Esophagus (tissue), 2 donors: ENCODE results near the gene RGL2. TPM values are rescaled to one million over a fixed set of nuclear protein-coding genes. Genes with fewer than 3 reads are reported as not detected.
A peak's percentile ranks its signal among the peaks of the same experiment; 100 is the strongest.

Source experiments
- H3K27ac ChIP-seq, 2 donors: one replicate each; pipeline ENCODE4 v1.5.1; 2013; ENCODE audit warnings: low read depth in 2 of 2, mild to moderate bottlenecking in 2 of 2, inconsistent platforms in 1 of 2, low read length in 1 of 2, moderate library complexity in 1 of 2
- H3K27me3 ChIP-seq, 2 donors: one replicate each; pipeline ENCODE4 v1.6.1; 2013; ENCODE audit warnings: low read length in 2 of 2, control low read depth in 1 of 2, mild to moderate bottlenecking in 1 of 2; ENCODE audit not compliant: insufficient read depth in 2 of 2, control insufficient read depth in 1 of 2
- H3K36me3 ChIP-seq, 2 donors: one replicate each; pipeline ENCODE4 v1.6.1; 2013; ENCODE audit warnings: low read length in 1 of 2; ENCODE audit not compliant: control insufficient read depth in 2 of 2, insufficient read depth in 2 of 2
- H3K4me1 ChIP-seq, 2 donors: one replicate each; pipeline ENCODE4 v1.6.1; 2013; ENCODE audit warnings: low read length in 1 of 2; ENCODE audit not compliant: control insufficient read depth in 2 of 2, insufficient read depth in 2 of 2
- H3K4me3 ChIP-seq, 2 donors: one replicate each; pipeline ENCODE4 v1.5.1; 2013; ENCODE audit warnings: low read length in 2 of 2, mild to moderate bottlenecking in 2 of 2, low read depth in 1 of 2, moderate library complexity in 1 of 2
- H3K9me3 ChIP-seq, 2 donors: one replicate each; pipeline ENCODE4 v1.6.1; 2013; ENCODE audit warnings: mild to moderate bottlenecking in 2 of 2, low read depth in 1 of 2, low read length in 1 of 2, moderate library complexity in 1 of 2; ENCODE audit not compliant: control insufficient read depth in 2 of 2, insufficient read depth in 1 of 2
- WGBS, 2 donors: extraction: QIAGEN DNeasy Blood & Tissue Kit; methylation state at CpG; one replicate each; pipeline ENCODE4 v1.1.7; 2013; 5-methylcytosine and 5-hydroxymethylcytosine counted together
- polyA plus RNA-seq, 2 donors: library from polyadenylated mRNA; stranded (reverse); fragments of 200-250 nt; gene quantifications; one replicate each; pipeline ENCODE4 v1.2.3, GENCODE V29; 2013
- donor health status: healthy with polysubstance abuse.
- donor health status: Bipolar disorder and iron deficiency.

Gene RGL2
- polyA plus RNA-seq, 2 donors, result 58.7 to 134 TPM

DNA sequence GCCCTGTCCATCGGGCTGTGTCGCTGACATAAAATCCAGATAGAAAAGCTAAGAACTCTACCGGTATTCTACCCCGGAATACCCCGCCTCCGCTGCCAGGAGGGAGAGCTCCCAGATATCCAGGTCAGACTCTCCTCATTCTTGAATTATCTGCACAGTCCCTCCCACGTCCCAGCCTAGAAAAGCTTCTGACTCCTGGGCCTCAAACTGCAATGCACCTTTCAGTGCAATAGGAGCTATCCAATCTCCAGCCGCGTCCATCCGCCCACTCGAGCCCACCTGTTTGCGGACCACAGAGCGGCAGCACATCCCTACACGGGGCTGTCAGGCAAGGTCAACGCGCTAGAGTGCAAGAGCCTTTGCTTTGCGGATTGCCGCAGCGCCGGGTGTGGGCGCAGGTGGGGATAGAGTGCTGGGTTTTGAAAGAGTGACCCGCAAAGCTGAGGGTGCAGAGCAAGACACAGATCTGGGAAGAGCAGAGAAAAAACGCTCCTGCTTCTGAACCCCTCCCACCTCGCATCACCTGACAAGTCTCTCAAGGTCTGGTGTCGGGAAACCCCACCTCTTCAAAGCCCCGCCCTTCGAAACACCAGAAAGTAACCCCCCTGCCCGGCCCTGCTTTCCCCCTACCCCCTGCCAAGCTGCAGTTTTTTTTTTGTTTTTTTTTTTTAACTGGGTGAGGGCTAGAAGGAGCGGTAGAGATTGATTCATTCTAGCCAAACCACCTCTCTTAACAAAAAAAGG lies 13.8 kb upstream of the RGL2 start:
- Histone ChIP-seq H3K4me3 (peak overlapping the region; percentile 83 to 88), H3K36me3 (no peaks in the 10 kb centered on the region), H3K27ac (peak overlapping the region; percentile 97 to 98), H3K27me3 (no peaks in the 10 kb centered on the region), H3K9me3 (no peaks in the 10 kb centered on the region), H3K4me1 (peaks cover 4 to 18% of the 10 kb centered on the region in 2 donors)
- 5 to 6% methylated on average over 29 of the region's 29 CpGs for WGBS, 2 donors

DNA sequence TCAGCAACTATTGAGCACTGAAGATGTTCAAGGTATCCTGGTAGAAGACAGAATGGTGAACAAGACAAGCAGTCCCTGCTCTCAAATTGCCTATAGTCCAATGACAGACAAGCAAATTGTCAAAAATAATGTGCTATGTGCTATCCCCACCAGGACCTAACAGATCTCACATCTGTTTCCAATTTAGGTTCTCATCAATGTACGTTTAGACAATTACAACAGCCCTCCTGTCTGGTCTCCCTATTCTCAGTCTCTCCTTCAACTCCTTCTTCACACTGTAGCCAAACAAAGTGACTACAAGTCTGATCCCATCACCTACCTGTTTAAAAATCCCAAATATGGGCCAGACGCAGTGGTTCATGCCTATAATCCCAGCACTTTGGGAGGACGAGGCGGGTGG lies 7.6 kb upstream of the RGL2 start:
- Histone ChIP-seq H3K4me1 (no peaks in the 10 kb centered on the region), H3K27me3 (no peaks in the 10 kb centered on the region), H3K9me3 (no peaks in the 10 kb centered on the region), H3K4me3 (no peak overlapping the region), H3K36me3 (peaks cover 7 to 15% of the 10 kb centered on the region in 2 donors), H3K27ac (no peak overlapping the region)
- WGBS, 2 donors, result 78 to 80% methylated on average over 4 of the region's 4 CpGs

DNA sequence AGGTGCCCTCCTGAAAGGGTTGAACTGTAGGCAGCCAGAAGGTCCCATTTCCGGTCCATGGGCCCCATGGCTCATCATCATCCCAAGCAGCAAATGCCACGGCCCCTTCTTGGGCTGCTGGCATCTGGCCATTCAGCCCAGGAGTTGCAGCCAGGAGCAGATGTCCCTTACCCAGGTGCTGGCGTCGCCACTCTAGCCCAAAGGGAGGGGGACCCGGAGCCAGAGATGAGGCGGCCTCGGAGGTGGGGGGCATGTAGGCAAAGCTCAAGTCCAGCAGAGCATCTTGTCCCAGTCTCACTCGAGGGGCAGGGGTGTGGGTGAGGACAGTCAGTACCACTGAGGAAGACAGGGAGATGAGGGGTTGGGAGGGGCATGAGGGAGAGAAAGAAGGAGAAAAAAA lies 6.3 kb upstream of the RGL2 start:
- no peaks in the 10 kb centered on the region for H3K27me3 ChIP-seq
- no peaks in the 10 kb centered on the region for H3K4me1 ChIP-seq
- WGBS, 2 donors, result 79 to 81% methylated on average over 8 of the region's 8 CpGs
- no peaks in the 10 kb centered on the region for H3K9me3 ChIP-seq
- H3K36me3 ChIP-seq, result peaks cover 7 to 15% of the 10 kb centered on the region in 2 donors
- no peak overlapping the region for H3K4me3 ChIP-seq
- no peak overlapping the region for H3K27ac ChIP-seq

DNA sequence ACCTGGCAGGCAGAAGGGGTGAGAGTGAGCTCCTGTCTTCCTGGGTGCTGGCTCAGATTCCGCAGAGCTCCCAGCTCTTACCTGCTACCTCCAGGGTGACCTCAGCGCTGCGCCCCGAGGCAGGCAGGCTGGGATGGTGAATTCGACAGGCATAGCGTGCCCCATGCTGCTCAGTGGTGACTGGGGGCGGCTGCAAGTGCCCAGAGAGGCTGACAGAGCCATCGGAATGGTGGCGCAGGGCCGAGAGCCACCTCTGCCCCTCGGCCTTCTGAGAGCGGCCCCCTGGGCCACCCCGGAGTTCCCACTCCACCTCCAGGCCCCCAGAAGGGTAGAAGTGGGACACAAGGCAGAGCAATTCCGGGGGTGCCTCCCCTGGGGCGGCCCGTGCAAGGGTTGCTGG lies 5.5 kb upstream of the RGL2 start:
- Histone ChIP-seq H3K36me3 (peaks cover 7 to 15% of the 10 kb centered on the region in 2 donors), H3K27me3 (no peaks in the 10 kb centered on the region), H3K27ac (no peak overlapping the region), H3K9me3 (no peaks in the 10 kb centered on the region), H3K4me1 (no peaks in the 10 kb centered on the region), H3K4me3 (no peak overlapping the region)
- whole genome bisulfite sequencing, 2 donors, result 83 to 88% methylated on average over 16 of the region's 16 CpGs

DNA sequence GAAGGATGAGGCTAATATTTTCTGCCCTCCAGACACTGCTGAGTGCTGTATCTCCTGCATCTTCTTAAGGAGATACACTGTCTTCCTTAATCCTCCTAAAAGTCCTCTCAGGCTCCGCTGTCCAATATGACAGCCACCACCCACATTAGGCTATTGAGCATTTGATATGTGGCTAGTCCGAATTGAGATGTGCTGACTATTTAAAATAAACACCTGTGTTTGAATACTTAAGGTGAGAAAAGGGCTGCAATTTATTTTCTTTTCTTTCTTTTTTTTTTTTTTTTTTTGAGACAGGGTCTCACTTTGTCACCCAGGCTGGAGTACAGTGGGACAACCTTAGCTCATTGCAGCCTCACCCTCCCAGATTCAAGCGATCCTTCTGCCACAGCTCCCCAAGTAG lies 3.1 kb upstream of the RGL2 start:
- no peaks in the 10 kb centered on the region for H3K9me3 ChIP-seq
- no peaks in the 10 kb centered on the region for H3K27me3 ChIP-seq
- peaks cover 0 to 7% of the 10 kb centered on the region in 2 donors for H3K4me1 ChIP-seq
- H3K36me3 ChIP-seq, result peaks cover 7 to 15% of the 10 kb centered on the region in 2 donors
- no peak overlapping the region for H3K4me3 ChIP-seq
- WGBS, 2 donors, result 90 to 91% methylated on average over 3 of the region's 3 CpGs
- no peak overlapping the region for H3K27ac ChIP-seq

DNA sequence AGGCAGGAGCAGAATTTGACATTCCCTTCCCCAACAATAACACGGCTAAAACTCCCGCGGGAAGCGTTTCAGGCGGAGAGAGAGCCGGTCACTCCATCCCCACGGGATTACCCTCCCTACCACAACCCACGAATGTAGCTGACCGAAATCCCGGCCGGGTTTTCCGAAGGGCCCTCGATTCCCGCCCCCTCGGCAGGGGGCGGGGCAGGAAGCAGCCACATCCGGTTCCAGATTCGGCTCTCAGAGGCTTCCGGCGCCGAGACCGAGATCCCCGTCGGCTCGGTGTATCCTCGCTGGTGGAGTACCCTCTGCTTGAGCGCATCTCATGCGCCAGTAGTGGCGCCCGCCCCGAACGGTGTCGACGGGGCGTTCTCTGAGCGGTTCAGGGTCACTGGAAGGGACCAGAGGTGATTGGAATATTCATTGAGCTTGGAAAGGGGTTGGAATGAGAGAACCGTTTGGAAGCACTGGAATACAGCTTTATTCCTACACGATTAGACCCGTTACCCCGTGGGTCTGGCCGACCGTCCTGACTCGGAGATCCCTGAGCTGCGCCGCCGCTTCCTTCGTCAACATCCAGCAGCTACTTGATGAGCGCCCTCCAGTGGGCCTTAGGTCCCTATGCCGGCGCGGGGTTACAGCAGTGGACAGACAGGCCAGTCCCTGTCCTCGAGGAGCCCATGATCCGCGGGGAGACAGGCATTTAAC lies 649 bp upstream of the RGL2 start:
- Histone ChIP-seq H3K4me1 (peaks cover 0 to 8% of the 10 kb centered on the region in 2 donors), H3K36me3 (peaks cover 13 to 22% of the 10 kb centered on the region in 2 donors), H3K27me3 (no peaks in the 10 kb centered on the region), H3K9me3 (no peaks in the 10 kb centered on the region), H3K27ac (peak overlapping the region; percentile 99 to 100), H3K4me3 (peak overlapping the region; percentile 76 to 90)
- WGBS, 2 donors, result 0% methylated on average over 54 of the region's 54 CpGs

DNA sequence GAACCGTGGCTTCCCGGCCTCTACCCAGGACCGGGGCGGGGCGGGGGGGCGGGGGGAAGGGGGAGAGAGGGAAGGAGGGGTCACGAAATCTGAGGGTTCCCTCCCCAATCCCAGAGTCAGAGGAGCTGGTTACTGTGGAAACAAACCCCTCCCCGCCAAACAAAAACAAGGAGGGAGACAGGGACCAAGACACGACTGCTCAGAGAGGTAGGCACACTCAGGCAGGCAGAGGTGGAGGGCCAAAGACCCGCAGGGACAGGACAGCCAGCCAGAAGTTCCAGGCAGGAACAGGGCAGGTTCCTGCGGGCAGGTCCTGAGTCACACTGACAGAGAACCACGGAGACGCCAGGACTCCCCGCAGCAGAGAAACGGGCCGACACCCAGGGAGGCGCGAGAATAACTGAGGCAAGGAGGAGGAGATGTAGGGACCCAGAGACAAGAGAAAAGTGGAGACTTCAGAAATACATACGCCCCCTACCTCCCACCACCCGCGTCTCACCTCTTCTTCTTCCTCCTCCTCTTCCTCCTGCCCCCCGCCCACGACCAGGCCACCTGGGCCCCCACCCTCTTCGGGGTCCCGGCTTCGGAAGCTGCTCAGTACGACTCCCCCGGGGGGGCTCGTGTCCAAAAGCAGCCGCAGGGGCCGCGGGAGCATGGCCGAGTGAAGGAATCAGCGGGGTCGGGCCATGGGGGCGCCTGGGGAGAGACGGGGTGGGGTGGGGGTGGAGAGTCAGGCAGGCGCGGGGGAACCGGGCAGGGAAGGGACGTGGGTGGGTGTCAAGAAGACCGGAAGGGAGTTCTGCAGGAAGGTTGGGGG lies 578 bp downstream of the RGL2 start:
- WGBS, 2 donors, result 0 to 2% methylated on average over 36 to 42 of the region's 42 CpGs
- Histone ChIP-seq H3K9me3 (no peaks in the 10 kb centered on the region), H3K27me3 (no peaks in the 10 kb centered on the region), H3K4me3 (peak overlapping the region; percentile 76 to 90), H3K4me1 (peaks cover 0 to 8% of the 10 kb centered on the region in 2 donors), H3K27ac (peak overlapping the region; percentile 99 to 100), H3K36me3 (peaks cover 9 to 20% of the 10 kb centered on the region in 2 donors)

DNA sequence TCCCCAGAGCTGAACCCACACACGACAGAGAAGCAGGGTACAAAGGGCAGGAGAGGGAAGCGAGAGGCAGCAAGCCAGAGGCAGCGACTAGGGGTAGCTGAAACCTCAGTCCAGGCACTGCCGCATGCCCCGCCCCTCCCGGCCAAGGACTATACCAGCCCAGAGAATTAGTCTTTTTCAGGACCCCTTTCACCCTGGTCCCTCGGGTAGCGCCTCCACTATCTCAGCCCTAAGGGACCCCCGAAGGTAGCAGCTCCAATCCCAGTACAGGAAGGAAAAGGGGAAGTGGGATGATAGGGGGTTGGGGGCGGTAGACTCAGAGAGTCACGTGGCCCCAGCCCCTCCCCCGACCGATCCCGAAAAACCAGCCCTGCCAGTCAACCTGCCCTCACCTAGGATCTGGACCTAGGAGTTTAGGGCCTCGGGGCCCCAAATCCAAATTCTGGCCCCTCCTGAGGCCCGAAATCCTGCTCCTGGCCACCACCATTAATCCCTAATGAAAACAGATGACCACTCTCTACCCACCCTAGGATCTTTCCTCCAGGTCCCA lies 1.3 kb downstream of the RGL2 start:
- peak overlapping the region; percentile 54 to 76 for H3K4me3 ChIP-seq
- H3K27me3 ChIP-seq, result no peaks in the 10 kb centered on the region
- H3K4me1 ChIP-seq, result peaks cover 0 to 8% of the 10 kb centered on the region in 2 donors
- H3K36me3 ChIP-seq, result peaks cover 10 to 22% of the 10 kb centered on the region in 2 donors
- H3K27ac ChIP-seq, result peak overlapping the region; percentile 99 to 100
- 11 to 12% methylated on average over 15 to 16 of the region's 16 CpGs for WGBS, 2 donors
- H3K9me3 ChIP-seq, result no peaks in the 10 kb centered on the region

DNA sequence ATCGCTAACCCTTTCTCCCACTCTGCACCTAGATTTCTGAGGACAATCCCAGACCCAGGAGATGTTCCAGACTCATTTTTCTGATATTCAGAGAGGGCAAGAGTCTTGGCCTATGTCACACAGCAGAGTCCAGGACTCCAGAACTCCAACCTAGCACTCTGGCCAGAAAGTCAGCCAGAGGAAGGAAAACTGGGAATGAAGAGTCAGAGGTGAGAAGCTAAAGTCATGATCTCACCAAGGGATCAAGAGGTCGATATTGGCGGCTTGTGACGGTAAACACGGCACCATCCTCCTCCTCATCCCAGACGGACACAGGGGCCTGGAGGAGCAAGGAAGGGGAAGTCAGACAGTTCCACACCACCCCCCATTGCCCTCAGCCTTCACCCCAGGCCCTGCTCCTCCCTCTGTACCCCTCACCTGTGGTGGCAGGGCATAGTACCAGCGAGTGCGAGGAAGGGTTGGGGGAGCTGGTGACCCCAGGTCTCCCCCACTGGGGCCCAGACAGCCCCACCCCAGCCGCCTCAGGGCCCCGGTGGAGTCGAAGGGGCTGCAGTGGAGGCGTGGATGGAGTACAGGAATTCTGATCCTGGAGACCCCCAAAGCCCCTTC lies 1.8 kb downstream of the RGL2 start:
- peaks cover 0 to 8% of the 10 kb centered on the region in 2 donors for H3K4me1 ChIP-seq
- 54 to 63% methylated on average over 12 of the region's 12 CpGs for WGBS, 2 donors
- peak overlapping the region; percentile 99 to 100 for H3K27ac ChIP-seq
- no peaks in the 10 kb centered on the region for H3K9me3 ChIP-seq
- H3K27me3 ChIP-seq, result no peaks in the 10 kb centered on the region
- H3K4me3 ChIP-seq, result peak overlapping the region; percentile 54 to 76
- peaks cover 16 to 27% of the 10 kb centered on the region in 2 donors for H3K36me3 ChIP-seq
